Measurements from ENCODE around the gene ADARB2.

ADARB2 gene

DNA sequence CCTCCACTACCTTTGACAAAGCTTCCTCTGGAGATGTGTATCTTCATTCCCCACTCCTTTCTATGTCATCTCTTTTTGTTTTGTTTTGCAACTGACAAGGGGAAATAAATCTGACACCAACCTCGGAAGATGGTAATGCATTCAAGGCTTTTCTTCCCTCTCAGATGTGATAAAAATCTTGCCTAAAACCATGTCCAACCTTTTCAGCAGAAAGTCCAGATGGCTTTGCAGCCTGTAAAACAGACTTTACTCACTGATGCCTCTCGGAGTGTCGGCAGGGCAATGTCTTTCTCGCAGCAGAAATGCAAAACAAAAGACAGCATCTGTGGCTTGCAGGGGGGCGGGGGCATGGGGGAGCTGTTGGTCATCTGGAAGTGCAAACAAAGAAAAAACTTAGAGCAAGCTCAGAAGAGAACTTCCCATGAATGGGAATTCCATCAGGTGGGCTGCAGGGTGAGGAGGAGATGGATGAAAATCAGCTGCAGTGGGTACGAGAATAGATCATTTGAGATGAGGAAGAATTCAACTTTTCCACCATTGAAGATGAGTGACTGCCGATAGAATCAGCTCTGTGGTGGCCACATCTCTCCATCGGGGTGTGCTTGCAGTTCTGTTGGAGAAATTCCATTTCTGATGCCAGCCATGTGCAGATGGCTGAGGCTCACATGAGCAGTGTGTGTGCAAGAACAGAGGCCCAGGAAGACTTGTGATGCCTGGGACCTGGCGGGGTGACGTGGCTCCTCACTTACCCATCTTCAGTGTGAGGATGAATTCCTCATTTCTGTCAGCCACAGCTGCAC is 443.5 kb downstream of the ADARB2 start:
- H3K27me3 ChIP-seq (ENCODE audit: insufficient read depth, low read depth) = no peaks in the 10 kb centered on the region
- no peak overlapping the region for H3K4me3 ChIP-seq (IDR thresholded peaks at IDR 0.05; ENCODE audit: insufficient read depth, low read depth, low read length)

DNA sequence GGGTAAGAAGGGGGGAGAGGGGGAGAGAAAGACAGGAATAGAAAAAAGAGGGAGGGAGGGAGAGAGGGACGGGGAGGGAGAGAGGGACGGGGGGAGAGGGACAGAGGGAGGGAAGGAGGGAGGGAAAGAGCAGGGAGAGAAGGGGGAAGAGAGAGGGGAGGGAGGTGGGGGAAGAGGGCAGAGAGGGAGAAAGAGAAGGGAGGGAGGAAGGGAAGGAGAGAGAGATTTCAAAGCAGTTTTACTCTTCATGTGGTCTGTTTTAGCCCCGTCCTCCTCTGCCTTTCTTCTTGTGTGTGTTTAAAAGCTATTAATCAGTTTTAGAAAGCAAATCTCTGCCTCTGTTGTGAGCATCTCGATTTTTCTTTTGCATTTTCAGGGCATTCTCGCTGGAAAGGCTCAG is 444.2 kb downstream of the ADARB2 start:
- H3K36me3 ChIP-seq (ENCODE audit: insufficient read depth) = no peaks in the 10 kb centered on the region
- no peaks in the 10 kb centered on the region for H3K4me1 ChIP-seq (ENCODE audit: low read depth, poor library complexity, severe bottlenecking)
- no peaks in the 10 kb centered on the region for H3K27me3 ChIP-seq (ENCODE audit: insufficient read depth, low read depth)
- no peak overlapping the region for H3K9ac ChIP-seq
- H3K79me2 ChIP-seq (ENCODE audit: insufficient read depth, low read depth) = no peaks in the 10 kb centered on the region
- TF ChIP-seq, protein P1, sequence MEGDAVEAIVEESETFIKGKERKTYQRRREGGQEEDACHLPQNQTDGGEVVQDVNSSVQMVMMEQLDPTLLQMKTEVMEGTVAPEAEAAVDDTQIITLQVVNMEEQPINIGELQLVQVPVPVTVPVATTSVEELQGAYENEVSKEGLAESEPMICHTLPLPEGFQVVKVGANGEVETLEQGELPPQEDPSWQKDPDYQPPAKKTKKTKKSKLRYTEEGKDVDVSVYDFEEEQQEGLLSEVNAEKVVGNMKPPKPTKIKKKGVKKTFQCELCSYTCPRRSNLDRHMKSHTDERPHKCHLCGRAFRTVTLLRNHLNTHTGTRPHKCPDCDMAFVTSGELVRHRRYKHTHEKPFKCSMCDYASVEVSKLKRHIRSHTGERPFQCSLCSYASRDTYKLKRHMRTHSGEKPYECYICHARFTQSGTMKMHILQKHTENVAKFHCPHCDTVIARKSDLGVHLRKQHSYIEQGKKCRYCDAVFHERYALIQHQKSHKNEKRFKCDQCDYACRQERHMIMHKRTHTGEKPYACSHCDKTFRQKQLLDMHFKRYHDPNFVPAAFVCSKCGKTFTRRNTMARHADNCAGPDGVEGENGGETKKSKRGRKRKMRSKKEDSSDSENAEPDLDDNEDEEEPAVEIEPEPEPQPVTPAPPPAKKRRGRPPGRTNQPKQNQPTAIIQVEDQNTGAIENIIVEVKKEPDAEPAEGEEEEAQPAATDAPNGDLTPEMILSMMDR (conservative IDR thresholded peaks at IDR 0.05; ENCODE audit: low read depth, low read length) = no peak
- no peak overlapping the region for H3K4me3 ChIP-seq (IDR thresholded peaks at IDR 0.05; ENCODE audit: insufficient read depth, low read depth, low read length)
- H3K27ac ChIP-seq = no peak overlapping the region
- no peak overlapping the region for H3K4me2 ChIP-seq
- no peaks in the 10 kb centered on the region for H4K20me1 ChIP-seq (ENCODE audit: insufficient read depth)
- H2AFZ ChIP-seq (ENCODE audit: low read depth) = no peak overlapping the region

More for the DNA sequence above, 443.5 kb downstream of the ADARB2 start:
- Histone ChIP-seq H4K20me1 (ENCODE audit: insufficient read depth) (no peaks in the 10 kb centered on the region), H3K9ac (no peak overlapping the region), H2AFZ (ENCODE audit: low read depth) (no peak overlapping the region), H3K36me3 (ENCODE audit: insufficient read depth) (no peaks in the 10 kb centered on the region), H3K4me1 (ENCODE audit: low read depth, poor library complexity, severe bottlenecking) (no peaks in the 10 kb centered on the region), H3K27ac (no peak overlapping the region), H3K79me2 (ENCODE audit: insufficient read depth, low read depth) (no peaks in the 10 kb centered on the region), H3K4me2 (no peak overlapping the region)
- TF ChIP-seq, protein P1 (conservative IDR thresholded peaks at IDR 0.05; ENCODE audit: low read depth, low read length) = no peak

DNA sequence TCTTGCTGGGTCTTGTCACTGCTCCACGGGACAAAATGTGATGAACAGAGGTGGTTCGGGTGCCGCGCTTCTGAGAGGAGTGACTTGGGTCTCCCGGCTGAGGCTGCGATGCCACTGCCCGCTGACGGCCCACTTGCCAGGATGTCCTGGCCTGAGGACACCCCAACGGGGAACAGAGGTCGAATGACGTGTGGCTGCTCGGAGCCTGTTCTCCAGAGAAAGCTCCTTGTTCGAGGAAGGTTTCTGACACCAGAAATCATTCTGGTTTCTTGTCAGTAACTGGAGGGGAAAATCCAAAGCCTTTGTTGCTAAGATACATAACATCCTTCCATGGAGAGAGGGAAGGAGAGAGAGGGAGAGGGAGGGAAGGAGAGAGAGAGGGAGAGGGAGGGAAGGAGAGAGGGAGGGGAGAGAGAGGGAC is 444.7 kb downstream of the ADARB2 start:
- Histone ChIP-seq H3K4me3 (IDR thresholded peaks at IDR 0.05; ENCODE audit: insufficient read depth, low read depth, low read length) (no peak overlapping the region), H3K4me1 (ENCODE audit: low read depth, poor library complexity, severe bottlenecking) (no peaks in the 10 kb centered on the region), H3K27me3 (ENCODE audit: insufficient read depth, low read depth) (no peaks in the 10 kb centered on the region), H3K9ac (no peak overlapping the region), H4K20me1 (ENCODE audit: insufficient read depth) (no peaks in the 10 kb centered on the region), H3K79me2 (ENCODE audit: insufficient read depth, low read depth) (no peaks in the 10 kb centered on the region), H3K36me3 (ENCODE audit: insufficient read depth) (no peaks in the 10 kb centered on the region), H3K4me2 (no peak overlapping the region), H2AFZ (ENCODE audit: low read depth) (no peak overlapping the region), H3K27ac (no peak overlapping the region)
- TF ChIP-seq, protein P1 (conservative IDR thresholded peaks at IDR 0.05; ENCODE audit: low read depth, low read length) = no peak

DNA sequence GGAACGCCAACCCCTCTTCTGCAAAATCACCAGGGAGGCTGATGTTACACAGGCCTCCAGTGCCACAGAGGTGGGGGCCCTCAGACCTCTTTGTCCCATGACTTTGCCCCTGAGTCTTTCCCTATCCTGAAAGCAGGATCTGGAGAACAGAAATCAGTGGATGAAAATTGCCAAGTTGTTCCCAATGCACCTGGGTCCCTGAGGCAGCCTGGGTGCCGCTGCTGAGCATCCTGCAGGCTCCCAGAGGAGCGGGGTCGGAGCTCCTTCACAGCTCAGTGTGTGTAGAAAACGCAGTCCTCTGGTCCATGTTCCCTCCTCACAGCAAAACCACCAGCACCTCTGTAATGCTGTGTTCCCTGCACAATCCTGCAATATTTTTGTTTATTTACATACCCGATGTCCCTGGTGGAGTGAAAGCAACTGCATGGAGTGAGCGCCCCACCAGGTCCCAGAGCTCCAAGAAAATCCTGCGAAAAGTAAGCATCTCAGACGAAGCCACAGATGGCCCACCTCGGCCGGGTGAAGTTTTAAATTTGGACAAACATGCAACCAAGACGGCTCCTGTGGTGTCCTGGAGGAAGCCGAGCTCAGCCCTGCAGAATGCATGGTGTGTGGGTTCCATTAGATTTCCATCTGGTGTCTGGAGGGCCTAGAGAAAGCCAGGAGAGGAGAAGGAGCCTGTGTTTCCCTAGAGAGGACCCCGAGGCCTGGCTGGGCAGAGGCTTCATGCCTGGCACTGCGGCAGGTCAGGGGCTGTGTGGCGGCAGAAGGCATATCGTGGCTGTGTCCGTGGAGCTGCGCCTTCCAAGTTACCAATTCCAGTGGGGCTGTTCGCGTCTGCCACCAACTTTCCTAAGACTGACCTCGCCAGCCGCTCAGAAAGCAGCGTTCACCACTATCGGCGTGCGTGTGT is 445.9 kb downstream of the ADARB2 start:
- Histone ChIP-seq H4K20me1 (ENCODE audit: insufficient read depth) (no peaks in the 10 kb centered on the region), H2AFZ (ENCODE audit: low read depth) (no peak overlapping the region), H3K27ac (no peak overlapping the region), H3K4me1 (ENCODE audit: low read depth, poor library complexity, severe bottlenecking) (no peaks in the 10 kb centered on the region), H3K4me2 (no peak overlapping the region), H3K27me3 (ENCODE audit: insufficient read depth, low read depth) (no peaks in the 10 kb centered on the region), H3K36me3 (ENCODE audit: insufficient read depth) (no peaks in the 10 kb centered on the region), H3K9ac (no peak overlapping the region), H3K4me3 (IDR thresholded peaks at IDR 0.05; ENCODE audit: insufficient read depth, low read depth, low read length) (no peak overlapping the region), H3K79me2 (ENCODE audit: insufficient read depth, low read depth) (no peaks in the 10 kb centered on the region)
- TF ChIP-seq, protein P1 (conservative IDR thresholded peaks at IDR 0.05; ENCODE audit: low read depth, low read length) = no peak
